ENCODE results near the gene TRAPPC11. TPM values are rescaled to one million over a fixed set of nuclear protein-coding genes. Genes with fewer than 3 reads are reported as not detected.
"Not testable (repeated sequence)": the region's sequence is repeated elsewhere in the genome, so short reads cannot be mapped to it uniquely, and the experiment has no call there.

Gene TRAPPC11
- total RNA-seq, 1 donor from 2014 or later: 40.3 TPM

DNA sequence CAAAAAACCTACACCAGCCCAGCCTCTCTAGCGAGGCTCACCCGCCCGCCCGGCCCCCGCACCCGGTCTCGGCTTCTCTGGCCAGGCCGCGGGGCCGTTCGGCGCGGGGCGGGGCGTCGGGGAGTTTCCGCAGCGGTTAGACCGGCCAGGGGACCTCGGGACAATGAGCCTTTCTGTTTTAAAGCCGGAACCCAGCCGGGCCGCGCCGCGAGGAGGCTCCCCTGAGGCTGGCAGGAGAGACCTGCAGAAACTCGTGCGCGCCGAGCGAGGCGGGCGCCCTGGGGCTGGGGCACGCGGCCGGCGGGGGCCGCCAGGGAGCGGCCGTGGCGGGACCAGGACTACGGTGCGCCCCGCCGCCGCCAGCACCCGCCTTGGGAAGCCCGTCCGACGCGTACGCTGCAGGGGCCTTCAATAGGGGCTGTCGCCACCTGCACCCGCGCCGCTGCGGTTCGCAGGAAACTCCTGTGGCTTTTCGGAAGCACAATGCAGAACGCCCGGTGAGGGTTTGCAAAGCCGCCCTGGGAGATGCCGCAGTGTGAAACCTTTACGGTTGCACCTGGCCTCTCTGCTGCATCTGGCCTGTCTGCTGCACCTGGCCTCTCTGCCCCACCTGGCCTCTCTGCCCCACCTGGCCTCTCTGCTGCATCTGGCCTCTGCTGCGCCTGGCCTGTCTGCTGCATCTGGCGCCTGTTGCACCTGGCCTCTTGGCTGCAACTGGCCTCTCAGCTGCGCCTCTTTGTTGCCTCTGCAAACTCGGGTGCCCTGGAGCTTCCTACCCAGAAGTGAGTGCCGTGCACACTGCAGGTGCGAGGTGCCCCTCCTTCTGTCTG, 63.9 kb downstream of the TRAPPC11 start:
- TF ChIP-seq, protein P1, sequence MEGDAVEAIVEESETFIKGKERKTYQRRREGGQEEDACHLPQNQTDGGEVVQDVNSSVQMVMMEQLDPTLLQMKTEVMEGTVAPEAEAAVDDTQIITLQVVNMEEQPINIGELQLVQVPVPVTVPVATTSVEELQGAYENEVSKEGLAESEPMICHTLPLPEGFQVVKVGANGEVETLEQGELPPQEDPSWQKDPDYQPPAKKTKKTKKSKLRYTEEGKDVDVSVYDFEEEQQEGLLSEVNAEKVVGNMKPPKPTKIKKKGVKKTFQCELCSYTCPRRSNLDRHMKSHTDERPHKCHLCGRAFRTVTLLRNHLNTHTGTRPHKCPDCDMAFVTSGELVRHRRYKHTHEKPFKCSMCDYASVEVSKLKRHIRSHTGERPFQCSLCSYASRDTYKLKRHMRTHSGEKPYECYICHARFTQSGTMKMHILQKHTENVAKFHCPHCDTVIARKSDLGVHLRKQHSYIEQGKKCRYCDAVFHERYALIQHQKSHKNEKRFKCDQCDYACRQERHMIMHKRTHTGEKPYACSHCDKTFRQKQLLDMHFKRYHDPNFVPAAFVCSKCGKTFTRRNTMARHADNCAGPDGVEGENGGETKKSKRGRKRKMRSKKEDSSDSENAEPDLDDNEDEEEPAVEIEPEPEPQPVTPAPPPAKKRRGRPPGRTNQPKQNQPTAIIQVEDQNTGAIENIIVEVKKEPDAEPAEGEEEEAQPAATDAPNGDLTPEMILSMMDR (IDR thresholded peaks at IDR 0.05): no peak
- no peak for TF ChIP-seq POLR2A (IDR thresholded peaks at IDR 0.05)
- peak in 1 of 2 donors; percentile 8 for TF ChIP-seq POLR2AphosphoS5 (IDR thresholded peaks at IDR 0.05; ENCODE audit: insufficient read depth in 1 of 2, low read depth in 1 of 2)
- DNase-seq (ENCODE audit: extremely low spot score in 2 of 2): no peak
- Histone ChIP-seq H3K4me1 (peaks cover 9% of the 10 kb centered on the region), H3K9me3 (no peaks in the 10 kb centered on the region), H3K4me3 (peak overlapping the region; percentile 45 to 51), H3K27me3 (no peaks in the 10 kb centered on the region), H3K36me3 (no peaks in the 10 kb centered on the region), H3K27ac (peak overlapping the region; percentile 36)
- intact Hi-C loops (cut with DNase I): no loop called here

DNA sequence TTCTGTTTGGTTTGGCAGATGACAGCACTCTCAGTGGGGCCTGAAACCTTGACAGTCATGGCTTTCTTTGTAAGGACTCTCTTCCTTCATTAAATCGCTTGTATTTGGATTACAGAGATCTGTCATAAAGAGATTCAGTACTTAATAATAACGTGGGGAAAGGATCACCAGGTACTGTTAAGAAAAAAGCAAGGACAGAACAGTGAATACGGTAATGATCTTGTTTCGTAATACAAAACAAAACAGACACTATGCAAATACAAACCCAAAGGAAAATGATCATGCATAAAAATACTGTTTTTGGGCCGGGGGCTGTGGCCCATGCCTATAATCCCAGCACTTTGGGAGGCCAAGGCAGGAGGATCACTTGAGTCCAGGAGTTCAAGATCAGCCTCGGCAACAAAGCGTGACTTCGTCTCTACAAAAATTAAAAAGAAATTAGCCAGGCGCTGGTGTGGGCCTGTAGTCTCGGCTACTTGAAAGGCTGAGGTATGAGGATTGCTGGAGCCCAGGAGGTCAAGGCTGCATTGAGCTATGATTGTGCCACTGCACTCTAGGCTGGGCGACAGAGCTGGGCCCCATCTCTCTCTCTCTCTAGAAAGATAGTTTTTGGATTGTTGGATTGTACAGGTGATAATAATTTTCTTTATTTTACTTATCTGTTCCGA, 64.6 kb downstream of the TRAPPC11 start:
- H3K4me3 ChIP-seq: no peak overlapping the region
- intact Hi-C loops (cut with DNase I): no loop called here
- peaks cover 9% of the 10 kb centered on the region for H3K4me1 ChIP-seq
- H3K27me3 ChIP-seq: no peaks in the 10 kb centered on the region
- no peak overlapping the region for H3K27ac ChIP-seq
- DNase-seq (ENCODE audit: extremely low spot score in 2 of 2): no peak
- H3K36me3 ChIP-seq: no peaks in the 10 kb centered on the region
- TF ChIP-seq, protein P1 (IDR thresholded peaks at IDR 0.05): no peak
- TF ChIP-seq POLR2A (IDR thresholded peaks at IDR 0.05): no peak
- TF ChIP-seq POLR2AphosphoS5 (IDR thresholded peaks at IDR 0.05; ENCODE audit: insufficient read depth in 1 of 2, low read depth in 1 of 2): no peak
- no peaks in the 10 kb centered on the region for H3K9me3 ChIP-seq

DNA sequence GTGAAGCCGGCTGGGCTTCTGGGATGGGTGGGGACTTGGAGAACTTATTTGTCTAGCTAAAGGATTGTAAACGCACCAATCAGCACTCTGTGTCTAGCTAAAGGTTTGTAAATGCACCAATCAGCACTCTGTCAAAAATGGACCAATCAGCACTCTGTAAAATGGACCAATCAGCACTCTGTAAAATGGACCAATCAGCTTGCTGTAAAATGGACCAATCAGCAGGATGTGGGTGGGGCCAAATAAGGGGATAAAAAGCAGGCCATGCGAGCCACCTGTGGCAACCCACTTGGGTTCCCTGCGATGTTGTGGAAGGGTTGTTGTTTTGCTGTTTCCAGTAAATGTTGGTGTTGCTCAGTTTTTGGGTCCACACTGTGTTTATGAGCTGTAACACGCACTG, 66.5 kb downstream of the TRAPPC11 start:
- H3K4me1 ChIP-seq; H3K4me3 ChIP-seq; H3K27ac ChIP-seq; intact Hi-C loops (cut with DNase I); H3K9me3 ChIP-seq; H3K36me3 ChIP-seq; H3K27me3 ChIP-seq; DNase-seq (ENCODE audit: extremely low spot score in 2 of 2): not testable (repeated sequence)

GRCh38 chr4:183727482-183727881, 68.4 kb downstream of the TRAPPC11 start:
- no peak for DNase-seq (ENCODE audit: extremely low spot score in 2 of 2)
- no peak overlapping the region for H3K27ac ChIP-seq
- H3K4me1 ChIP-seq: peaks cover 9% of the 10 kb centered on the region
- H3K27me3 ChIP-seq: no peaks in the 10 kb centered on the region
- H3K9me3 ChIP-seq: no peaks in the 10 kb centered on the region
- TF ChIP-seq, protein P1 (IDR thresholded peaks at IDR 0.05): no peak
- TF ChIP-seq POLR2AphosphoS5 (IDR thresholded peaks at IDR 0.05; ENCODE audit: insufficient read depth in 1 of 2, low read depth in 1 of 2) (no peak), POLR2A (IDR thresholded peaks at IDR 0.05) (no peak)
- intact Hi-C loops (cut with DNase I): no loop called here
- H3K36me3 ChIP-seq: no peaks in the 10 kb centered on the region
- H3K4me3 ChIP-seq: no peak overlapping the region

GRCh38 chr4:183728223-183729068, 69.4 kb downstream of the TRAPPC11 start:
- no peak for DNase-seq (ENCODE audit: extremely low spot score in 2 of 2)
- Histone ChIP-seq H3K27ac (no peak overlapping the region), H3K27me3 (no peaks in the 10 kb centered on the region), H3K36me3 (no peaks in the 10 kb centered on the region), H3K9me3 (no peaks in the 10 kb centered on the region), H3K4me3 (no peak overlapping the region), H3K4me1 (peaks cover 4% of the 10 kb centered on the region)
- TF ChIP-seq, protein P1 (IDR thresholded peaks at IDR 0.05): no peak
- TF ChIP-seq POLR2AphosphoS5 (IDR thresholded peaks at IDR 0.05; ENCODE audit: insufficient read depth in 1 of 2, low read depth in 1 of 2): no peak
- no peak for TF ChIP-seq POLR2A (IDR thresholded peaks at IDR 0.05)
- intact Hi-C loops (cut with DNase I): no loop called here
